Right lobe of liver (tissue), 6 donors: ENCODE results near the gene DPP6. TPM values are rescaled to one million over a fixed set of nuclear protein-coding genes. Genes with fewer than 3 reads are reported as not detected.

ENCODE experiments used
- ATAC-seq, 4 donors: fragments of 200-7000 bp; cut with Tn5 transposase; one replicate each; pipeline ENCODE4 v1.9.1; 2020; ENCODE audit warnings: mild to moderate bottlenecking in 4 of 4, moderate library complexity in 4 of 4
- DNase-seq, 3 donors: peaks; one replicate each; pipeline ENCODE4 v3.0.0-alpha.2; 2020
- H3K27ac ChIP-seq, 3 donors: fragments of 200-600 bp; one replicate each; pipeline ENCODE4 v1.8.0; 2022
- H3K27me3 ChIP-seq, 2 donors: fragments of 200-600 bp; one replicate each; pipeline ENCODE4 v1.8.0; 2022
- H3K36me3 ChIP-seq, 4 donors: fragments of 200-600 bp; sonication (generic) in 1 of 4; one replicate each; pipeline versions ENCODE4 v1.5.1 to v1.8.0; 2017 to 2022; ENCODE audit warnings: control low read depth in 1 of 4
- H3K4me1 ChIP-seq, 4 donors: fragments of 200-600 bp; sonication (generic) in 1 of 4; one replicate each; pipeline versions ENCODE4 v1.5.1 to v1.8.0; 2017 to 2022; ENCODE audit warnings: control low read depth in 1 of 4
- H3K4me3 ChIP-seq, 3 donors: fragments of 200-600 bp; one replicate each; pipeline ENCODE4 v1.8.0; 2022
- H3K9me3 ChIP-seq, 4 donors: fragments of 200-600 bp; sonication (generic) in 1 of 4; one replicate each; pipeline versions ENCODE4 v1.5.1 to v1.8.0; 2017 to 2022; ENCODE audit warnings: control low read depth in 1 of 4
- CTCF ChIP-seq, 4 donors: fragments of 200-600 bp in 3 of 4; fragments of 450-650 bp in 1 of 4; IDR thresholded peaks; one replicate each; pipeline versions ENCODE4 v1.5.1 to v1.8.0; 2016 to 2022; ENCODE audit warnings: antibody characterized with exemption in 4 of 4, mild to moderate bottlenecking in 2 of 4
- POLR2A ChIP-seq: fragments of 450-650 bp; IDR thresholded peaks from one replicate; pipeline ENCODE4 v1.6.1; 2017; ENCODE audit warnings: antibody characterized with exemption, mild to moderate bottlenecking
- WGBS: methylation state at CpG from one replicate; pipeline ENCODE4 v1.1.6; 2018; ENCODE audit warnings: low coverage, low lambda C conversion rate; ENCODE audit not compliant: insufficient coverage; ENCODE audit errors: missing lambda C conversion rate; 5-methylcytosine and 5-hydroxymethylcytosine counted together
- intact Hi-C, 2 donors: fragments of 100-400 bp; cut with DNase I; formaldehyde crosslinking; loops; one replicate each; pipeline versions ENCODE4 v1.11.2 to v1.14.1; 2022
- total RNA-seq, 6 experiments: library from RNA; depleted of rRNA in 2 of 6; stranded (reverse); fragments of >200 nt in 2 of 6; fragmentation: NEBNext Ultra II Directional in 3 of 6; extraction: Animal tissue kit (Norgen Biotek cat#: 25700) in 3 of 6; gene quantifications; one replicate each; pipeline versions ENCODE4 v1.1.0 to v1.2.4, GENCODE V29; 2016 to 2023
- donor health status: DM: no; HTN: yes; CAD: no.
- donor health status: DM: no; HTN: no; CAD: no.
- donor health status: DM: no; HTN: no; CAD: no.
- donor health status: DM: no; HTN: yes; CAD: no.
- donor health status: DM: no; HTN: yes; CAD: no.

Gene DPP6
- total RNA-seq, 6 experiments from 2014 or later: not detected

GRCh38 chr7:154857728-154858681 lies 805.8 kb downstream of the DPP6 start:
- WGBS: 74% methylated on average over 8 of the region's 27 CpGs
- intact Hi-C loops: no loop called here
- DNase-seq (no peak), ATAC-seq (no peak)
- H3K27ac ChIP-seq: no peak overlapping the region
- no peaks in the 10 kb centered on the region for H3K27me3 ChIP-seq
- H3K4me3 ChIP-seq: no peak overlapping the region
- no peaks in the 10 kb centered on the region for H3K36me3 ChIP-seq
- H3K9me3 ChIP-seq: no peaks in the 10 kb centered on the region
- H3K4me1 ChIP-seq: no peaks in the 10 kb centered on the region
- TF ChIP-seq CTCF (IDR thresholded peaks at IDR 0.05) (no peak), POLR2A (no peak)

GRCh38 chr7:154858836-154859537 lies 806.8 kb downstream of the DPP6 start:
- no peak for TF ChIP-seq CTCF (IDR thresholded peaks at IDR 0.05)
- TF ChIP-seq POLR2A: no peak
- DNase-seq (no peak), ATAC-seq (no peak)
- H3K9me3 ChIP-seq: no peaks in the 10 kb centered on the region
- WGBS: 83% methylated on average over 10 of the region's 19 CpGs
- H3K4me1 ChIP-seq: no peaks in the 10 kb centered on the region
- no peaks in the 10 kb centered on the region for H3K36me3 ChIP-seq
- H3K4me3 ChIP-seq: no peak overlapping the region
- no peak overlapping the region for H3K27ac ChIP-seq
- intact Hi-C loops: no loop called here
- H3K27me3 ChIP-seq: no peaks in the 10 kb centered on the region

GRCh38 chr7:154859747-154860620 lies 807.8 kb downstream of the DPP6 start:
- intact Hi-C loops: no loop called here
- Histone ChIP-seq H3K9me3 (no peaks in the 10 kb centered on the region), H3K36me3 (no peaks in the 10 kb centered on the region), H3K4me1 (no peaks in the 10 kb centered on the region), H3K4me3 (no peak overlapping the region), H3K27ac (no peak overlapping the region), H3K27me3 (no peaks in the 10 kb centered on the region)
- 85% methylated on average over 4 of the region's 21 CpGs for WGBS
- DNase-seq: no peak
- TF ChIP-seq CTCF (IDR thresholded peaks at IDR 0.05) (no peak), POLR2A (no peak)
- ATAC-seq: no peak

- Histone ChIP-seq H3K4me3 (no peak overlapping the region), H3K9me3 (no peaks in the 10 kb centered on the region), H3K27me3 (no peaks in the 10 kb centered on the region), H3K4me1 (no peaks in the 10 kb centered on the region), H3K27ac (no peak overlapping the region), H3K36me3 (no peaks in the 10 kb centered on the region)
- intact Hi-C loops: no loop called here
- 75% methylated on average over 1 of the region's 7 CpGs for WGBS
- DNase-seq: no peak
- no peak for ATAC-seq
- TF ChIP-seq CTCF (IDR thresholded peaks at IDR 0.05): no peak
- TF ChIP-seq POLR2A: no peak
These were observed 808.6 kb downstream of the DPP6 start for GRCh38 chr7:154860621-154861375.
